ENCODE results near the gene WDR87. TPM values are rescaled to one million over a fixed set of nuclear protein-coding genes. Genes with fewer than 3 reads are reported as not detected.

WDR87 gene
- total RNA-seq, 2 experiments from 2014 or later = not detected

- Mint-ChIP-seq H3K27ac (no peak overlapping the region), H3K27me3 (no peaks in the 10 kb centered on the region), H3K36me3 (ENCODE audit: low read depth) (peaks cover 55% of the 10 kb centered on the region), H3K4me3 (no peak overlapping the region), H3K4me1 (ENCODE audit: low read depth) (peaks cover 9% of the 10 kb centered on the region), H3K9me3 (no peaks in the 10 kb centered on the region)
- Histone ChIP-seq H3K4me1 (ENCODE audit: insufficient read depth, low read length) (no peaks in the 10 kb centered on the region), H3K36me3 (ENCODE audit: insufficient read depth, low read length) (no peaks in the 10 kb centered on the region), H3K9me3 (ENCODE audit: control insufficient read depth in 1 of 2, insufficient read depth in 1 of 2, low read length in 2 of 2) (peaks cover 10 to 22% of the 10 kb centered on the region in 2 experiments), H3K27me3 (ENCODE audit: control insufficient read depth in 1 of 2, insufficient read depth in 2 of 2, low read length in 2 of 2) (no peaks in the 10 kb centered on the region), H3K4me3 (ENCODE audit: low read length) (no peak overlapping the region), H3K27ac (ENCODE audit: low read depth in 1 of 2, low read length in 2 of 2) (no peak overlapping the region)
- CTCF ChIA-PET = no interaction called here
- POLR2A ChIA-PET = no interaction called here
- DNase-seq = no peak
- intact Hi-C loops (cut with DNase I, micrococcal nuclease) = no loop called here
- ATAC-seq (ENCODE audit: poor library complexity) = no peak
- no peak for TF ChIP-seq CTCF (IDR thresholded peaks at IDR 0.05)
Observed at GRCh38 chr19:37936166-37936565, 29.8 kb upstream of the WDR87 start.

- intact Hi-C loops (cut with DNase I, micrococcal nuclease) = no loop called here
- no peak for TF ChIP-seq CTCF (IDR thresholded peaks at IDR 0.05)
- ChIA-PET CTCF (no interaction called here), POLR2A (no interaction called here)
- H3K36me3 Mint-ChIP-seq (ENCODE audit: low read depth) = peaks cover 49% of the 10 kb centered on the region
- DNase-seq = no peak
- ATAC-seq (ENCODE audit: poor library complexity) = no peak
- no peaks in the 10 kb centered on the region for H3K27me3 Mint-ChIP-seq
- H3K4me1 Mint-ChIP-seq (ENCODE audit: low read depth) = peaks cover 9% of the 10 kb centered on the region
- Histone ChIP-seq H3K4me3 (ENCODE audit: low read length) (no peak overlapping the region), H3K9me3 (ENCODE audit: control insufficient read depth in 1 of 2, insufficient read depth in 1 of 2, low read length in 2 of 2) (peaks cover 10 to 22% of the 10 kb centered on the region in 2 experiments), H3K27ac (ENCODE audit: low read depth in 1 of 2, low read length in 2 of 2) (no peak overlapping the region), H3K27me3 (ENCODE audit: control insufficient read depth in 1 of 2, insufficient read depth in 2 of 2, low read length in 2 of 2) (no peaks in the 10 kb centered on the region), H3K36me3 (ENCODE audit: insufficient read depth, low read length) (no peaks in the 10 kb centered on the region), H3K4me1 (ENCODE audit: insufficient read depth, low read length) (no peaks in the 10 kb centered on the region)
- no peak overlapping the region for H3K27ac Mint-ChIP-seq
- H3K4me3 Mint-ChIP-seq = no peak overlapping the region
- H3K9me3 Mint-ChIP-seq = no peaks in the 10 kb centered on the region
Observed at GRCh38 chr19:37935341-37935740, 28.9 kb upstream of the WDR87 start.

- H3K36me3 Mint-ChIP-seq (ENCODE audit: low read depth) = peaks cover 45% of the 10 kb centered on the region
- no peaks in the 10 kb centered on the region for H3K27me3 Mint-ChIP-seq
- intact Hi-C loops (cut with DNase I, micrococcal nuclease) = no loop called here
- TF ChIP-seq CTCF (IDR thresholded peaks at IDR 0.05) = no peak
- Histone ChIP-seq H3K27me3 (ENCODE audit: control insufficient read depth in 1 of 2, insufficient read depth in 2 of 2, low read length in 2 of 2) (no peaks in the 10 kb centered on the region), H3K4me3 (ENCODE audit: low read length) (no peak overlapping the region), H3K9me3 (ENCODE audit: control insufficient read depth in 1 of 2, insufficient read depth in 1 of 2, low read length in 2 of 2) (peaks cover 10 to 22% of the 10 kb centered on the region in 2 experiments), H3K27ac (ENCODE audit: low read depth in 1 of 2, low read length in 2 of 2) (no peak overlapping the region), H3K4me1 (ENCODE audit: insufficient read depth, low read length) (no peaks in the 10 kb centered on the region), H3K36me3 (ENCODE audit: insufficient read depth, low read length) (no peaks in the 10 kb centered on the region)
- no peaks in the 10 kb centered on the region for H3K9me3 Mint-ChIP-seq
- H3K27ac Mint-ChIP-seq = no peak overlapping the region
- no peak for ATAC-seq (ENCODE audit: poor library complexity)
- no peak for DNase-seq
- no peak overlapping the region for H3K4me3 Mint-ChIP-seq
- CTCF ChIA-PET = no interaction called here
- POLR2A ChIA-PET = no interaction called here
- H3K4me1 Mint-ChIP-seq (ENCODE audit: low read depth) = peaks cover 10% of the 10 kb centered on the region
Observed at GRCh38 chr19:37933937-37934358, 27.6 kb upstream of the WDR87 start.

Data from CD4-positive, alpha-beta T cell (primary cell).